Neural cell (in vitro differentiated cells): ENCODE data around the gene ABCA6.

Experiments
- CTCF ChIP-seq: fragments of 450-650 bp; IDR thresholded peaks from 2 replicates; pipeline ENCODE4 v1.5.1; 2014; ENCODE audit warnings: antibody characterized with exemption, mild to moderate bottlenecking, moderate library complexity; ENCODE audit not compliant: poor library complexity, severe bottlenecking
- EZH2 ChIP-seq: fragments of 200-600, 300-800 bp; shearing (Covaris generic), sonication (generic); IDR thresholded peaks from 2 replicates; pipeline ENCODE4 v1.6.1; 2014; ENCODE audit warnings: antibody characterized with exemption, low read length, borderline replicate concordance, mild to moderate bottlenecking; ENCODE audit not compliant: insufficient read depth, poor library complexity, severe bottlenecking
- POLR2AphosphoS5 ChIP-seq: IDR thresholded peaks from 2 replicates; pipeline ENCODE4 v1.6.1; 2012

- no peak for TF ChIP-seq CTCF
- no peak for TF ChIP-seq POLR2AphosphoS5
- no peak for TF ChIP-seq EZH2
Measured at GRCh38 chr17:69175625-69176456, 34.1 kb upstream of the ABCA6 start.
